EH (cell line): ENCODE results near the gene KCNJ5.

Source experiments
- DNase-seq: peaks from one replicate; pipeline ENCODE4 v3.0.0-alpha.2; 2015; ENCODE audit warnings: low read depth

Gene KCNJ5

GRCh38 chr11:128933481-128934178 lies 42.5 kb downstream of the KCNJ5 start:
- no peak for DNase-seq

GRCh38 chr11:128934351-128934750 lies 43.2 kb downstream of the KCNJ5 start:
- no peak for DNase-seq

GRCh38 chr11:128934926-128935325 lies 43.8 kb downstream of the KCNJ5 start:
- no peak for DNase-seq

- DNase-seq = no peak
Observed at GRCh38 chr11:128936606-128937251, 45.6 kb downstream of the KCNJ5 start.

- DNase-seq = no peak
Observed at GRCh38 chr11:128937480-128937879, 46.3 kb downstream of the KCNJ5 start.

GRCh38 chr11:128938156-128938885 lies 47.2 kb downstream of the KCNJ5 start:
- DNase-seq = no peak

- DNase-seq = no peak
Observed at GRCh38 chr11:128939591-128939990, 48.4 kb downstream of the KCNJ5 start.

- no peak for DNase-seq
Observed at GRCh38 chr11:128940156-128940555, 49.0 kb downstream of the KCNJ5 start.

GRCh38 chr11:128940603-128941002 lies 49.4 kb downstream of the KCNJ5 start:
- DNase-seq = no peak

GRCh38 chr11:128941110-128941509 lies 50.0 kb downstream of the KCNJ5 start:
- DNase-seq = no peak

GRCh38 chr11:128941573-128942271 lies 50.6 kb downstream of the KCNJ5 start:
- no peak for DNase-seq

- no peak for DNase-seq
Observed at GRCh38 chr11:128942272-128942612, 51.1 kb downstream of the KCNJ5 start.

- DNase-seq = no peak
Observed at GRCh38 chr11:128942817-128943427, 51.8 kb downstream of the KCNJ5 start, which contains the start of gene TP53AIP1. TP53AIP1 (minus strand) TSS chr11:128942871; CDS start chr11:128937818, 5,053 bp downstream.

- no peak for DNase-seq
Observed at GRCh38 chr11:128943428-128943976, 52.3 kb downstream of the KCNJ5 start.

GRCh38 chr11:128946648-128947047 lies 55.5 kb downstream of the KCNJ5 start:
- no peak for DNase-seq

GRCh38 chr11:128947773-128948172 lies 56.6 kb downstream of the KCNJ5 start:
- DNase-seq = no peak

GRCh38 chr11:128948583-128948982 lies 57.4 kb downstream of the KCNJ5 start:
- no peak for DNase-seq

- no peak for DNase-seq
Observed at GRCh38 chr11:128949791-128950454, 58.8 kb downstream of the KCNJ5 start.

- DNase-seq = no peak
Observed at GRCh38 chr11:128953151-128953550, 62.0 kb downstream of the KCNJ5 start.

- DNase-seq = no peak
Observed at GRCh38 chr11:128955636-128956035, 64.5 kb downstream of the KCNJ5 start.
